Activated CD8-positive, alpha-beta memory T cell treated with anti-CD3 and anti-CD28 coated beads, Interleukin-2, amount 10 ng/mL, durations not matched to agents 7 days and 5 days (primary cell): Measurements from ENCODE around the gene MS4A4E. TPM values are rescaled to one million over a fixed set of nuclear protein-coding genes. Genes with fewer than 3 reads are reported as not detected.
A peak's percentile ranks its signal among the peaks of the same experiment; 100 is the strongest.
"Not testable (repeated sequence)": the region's sequence is repeated elsewhere in the genome, so short reads cannot be mapped to it uniquely, and the experiment has no call there.

Experiments
- ATAC-seq: fragments of 150-1000 bp; cut with Tn5 transposase; one replicate; pipeline ENCODE4 v1.10.0; 2021; ENCODE audit warnings: moderate library complexity
- CTCF ChIA-PET: fragments of 350-600 bp; sonication (Branson Sonifier 250); formaldehyde crosslinking; loops from one replicate; lab custom pipeline; 2021; ENCODE audit warnings: antibody characterized with exemption; lab: Charles Lee
- DNase-seq: peaks from one replicate; pipeline ENCODE4 v3.0.0-alpha.2; 2020
- H3K27ac Mint-ChIP-seq: one replicate; pipeline ENCODE4 v1.8.0; 2021; ENCODE audit warnings: mild to moderate bottlenecking, mixed read lengths
- H3K27me3 Mint-ChIP-seq: one replicate; pipeline ENCODE4 v1.8.0; 2021; ENCODE audit warnings: mixed read lengths
- H3K36me3 Mint-ChIP-seq: one replicate; pipeline ENCODE4 v1.8.0; 2021; ENCODE audit warnings: mild to moderate bottlenecking, mixed read lengths
- H3K4me1 Mint-ChIP-seq: one replicate; pipeline ENCODE4 v1.8.0; 2021; ENCODE audit warnings: mixed read lengths
- H3K4me3 Mint-ChIP-seq: one replicate; pipeline ENCODE4 v1.8.0; 2021; ENCODE audit warnings: mild to moderate bottlenecking, moderate library complexity, mixed read lengths
- H3K9me3 Mint-ChIP-seq: one replicate; pipeline ENCODE4 v1.8.0; 2022; ENCODE audit warnings: low read depth, mixed read lengths
- total RNA-seq, 2 experiments: library from RNA; stranded (reverse); gene quantifications; one replicate each; pipeline ENCODE4 v1.2.3, GENCODE V29; 2021

The MS4A4E gene
- total RNA-seq, 2 experiments from 2014 or later = not detected

- Mint-ChIP-seq H3K9me3 (no peaks in the 10 kb centered on the region), H3K27ac (no peak overlapping the region), H3K4me3 (no peak overlapping the region), H3K27me3 (peaks cover 12% of the 10 kb centered on the region), H3K4me1 (no peaks in the 10 kb centered on the region), H3K36me3 (no peaks in the 10 kb centered on the region)
- ATAC-seq (no peak), DNase-seq (no peak)
- CTCF ChIA-PET = no interaction called here
Observed at GRCh38 chr11:60208146-60208895, 34.6 kb downstream of the MS4A4E start.

DNA sequence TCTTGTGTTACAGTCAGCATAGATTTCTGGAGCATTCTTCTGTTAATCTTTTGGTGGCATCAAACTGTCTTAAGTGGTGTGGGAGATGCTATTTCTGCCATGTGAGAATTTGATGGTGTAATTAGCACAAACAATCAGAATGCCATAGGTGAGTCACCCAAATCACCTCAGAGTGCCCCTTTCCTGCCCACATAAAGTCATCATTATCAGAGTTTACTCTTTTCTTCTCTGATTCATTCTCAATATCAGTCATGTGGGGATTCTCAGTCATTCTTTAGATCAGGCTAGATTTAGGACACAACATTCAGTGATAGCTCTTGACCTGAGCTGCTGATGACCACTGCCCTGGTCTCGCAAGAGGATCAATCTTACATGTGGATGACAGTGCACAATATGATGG lies 36.3 kb downstream of the MS4A4E start:
- CTCF ChIA-PET = no interaction called here
- no peak for ATAC-seq
- DNase-seq = no peak
- Mint-ChIP-seq H3K27ac (no peak overlapping the region), H3K9me3 (no peaks in the 10 kb centered on the region), H3K36me3 (no peaks in the 10 kb centered on the region), H3K27me3 (peaks cover 12% of the 10 kb centered on the region), H3K4me1 (no peaks in the 10 kb centered on the region), H3K4me3 (no peak overlapping the region)

- no peaks in the 10 kb centered on the region for H3K4me1 Mint-ChIP-seq
- peaks cover 8% of the 10 kb centered on the region for H3K27me3 Mint-ChIP-seq
- no peak for ATAC-seq
- H3K4me3 Mint-ChIP-seq = no peak overlapping the region
- no peaks in the 10 kb centered on the region for H3K9me3 Mint-ChIP-seq
- no peaks in the 10 kb centered on the region for H3K36me3 Mint-ChIP-seq
- DNase-seq = no peak
- CTCF ChIA-PET = no interaction called here
- no peak overlapping the region for H3K27ac Mint-ChIP-seq
Observed at GRCh38 chr11:60204922-60205321, 38.0 kb downstream of the MS4A4E start.

DNA sequence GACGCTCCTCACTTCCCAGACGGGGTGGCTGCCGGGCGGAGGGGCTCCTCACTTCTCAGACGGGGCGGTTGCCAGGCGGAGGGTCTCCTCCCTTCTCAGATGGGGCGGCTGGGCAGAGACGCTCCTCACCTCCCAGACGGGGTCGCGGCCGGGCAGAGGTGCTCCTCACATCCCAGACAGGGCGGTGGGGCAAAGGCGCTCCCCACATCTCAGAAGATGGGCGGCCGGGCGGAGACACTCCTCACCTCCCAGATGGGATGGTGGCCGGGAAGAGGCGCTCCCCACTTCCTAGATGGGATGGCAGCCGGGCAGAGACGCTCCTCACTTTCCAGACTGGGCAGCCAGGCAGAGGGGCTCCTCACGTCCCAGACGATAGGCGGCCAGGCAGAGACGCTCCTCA lies 41.6 kb downstream of the MS4A4E start:
- H3K9me3 Mint-ChIP-seq, H3K4me1 Mint-ChIP-seq, CTCF ChIA-PET, H3K36me3 Mint-ChIP-seq, ATAC-seq, H3K4me3 Mint-ChIP-seq, H3K27me3 Mint-ChIP-seq, H3K27ac Mint-ChIP-seq, DNase-seq: not testable (repeated sequence)

DNA sequence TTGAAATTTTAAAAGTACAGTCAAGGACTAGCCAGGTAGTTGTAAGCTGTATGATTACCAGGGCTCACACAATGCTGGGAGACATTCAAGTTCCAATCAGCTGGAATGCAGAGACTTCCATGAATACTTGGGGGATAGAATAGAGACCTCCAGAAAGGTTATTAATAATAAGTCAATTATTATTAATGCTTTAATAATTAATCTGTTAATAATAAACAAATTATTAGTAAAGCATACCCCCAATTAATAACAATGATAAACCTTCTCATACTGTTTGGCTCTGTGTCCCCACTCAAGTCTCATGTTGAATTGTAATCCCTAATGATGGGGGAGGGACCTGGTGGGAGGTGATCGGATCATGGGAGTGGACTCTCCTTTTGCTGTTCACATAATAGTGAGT lies 45.5 kb downstream of the MS4A4E start:
- no peak overlapping the region for H3K4me3 Mint-ChIP-seq

DNA sequence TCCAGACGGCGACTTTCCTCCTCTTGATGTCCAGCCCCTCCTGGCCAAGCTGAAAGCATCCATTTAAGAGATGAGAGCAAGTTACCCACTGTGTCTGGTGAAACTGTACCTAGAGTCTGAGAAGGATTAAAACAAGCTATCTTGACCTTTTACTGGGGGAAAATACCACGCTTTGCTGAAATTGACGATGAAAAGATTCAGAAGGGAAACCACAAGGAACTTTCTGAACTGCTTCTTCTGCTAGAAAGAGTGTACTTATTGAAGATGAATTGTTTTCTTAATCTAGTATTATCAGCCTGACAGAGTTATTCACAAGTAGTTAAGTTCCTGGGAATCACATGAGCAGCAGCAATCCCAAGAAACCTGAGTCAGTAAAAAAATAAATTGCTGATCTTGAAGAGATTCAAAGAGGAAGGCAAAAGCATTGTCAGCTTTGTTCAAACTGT lies 47.0 kb downstream of the MS4A4E start:
- no peak for DNase-seq
- Mint-ChIP-seq H3K4me1 (peaks cover 9% of the 10 kb centered on the region), H3K4me3 (no peak overlapping the region), H3K9me3 (no peaks in the 10 kb centered on the region), H3K27me3 (peaks cover 19% of the 10 kb centered on the region), H3K36me3 (no peaks in the 10 kb centered on the region), H3K27ac (no peak overlapping the region)
- ATAC-seq = no peak
- CTCF ChIA-PET = no interaction called here

More for the DNA sequence above, 45.5 kb downstream of the MS4A4E start:
- ATAC-seq (no peak), DNase-seq (no peak)
- no peaks in the 10 kb centered on the region for H3K9me3 Mint-ChIP-seq
- CTCF ChIA-PET = no interaction called here
- H3K4me1 Mint-ChIP-seq = peaks cover 9% of the 10 kb centered on the region
- H3K27ac Mint-ChIP-seq = no peak overlapping the region
- peaks cover 19% of the 10 kb centered on the region for H3K27me3 Mint-ChIP-seq
- no peaks in the 10 kb centered on the region for H3K36me3 Mint-ChIP-seq

GRCh38 chr11:60194511-60194910 lies 48.4 kb downstream of the MS4A4E start:
- ATAC-seq (no peak), DNase-seq (no peak)
- no peak overlapping the region for H3K27ac Mint-ChIP-seq
- H3K4me3 Mint-ChIP-seq = no peak overlapping the region
- no peaks in the 10 kb centered on the region for H3K9me3 Mint-ChIP-seq
- H3K27me3 Mint-ChIP-seq = peaks cover 19% of the 10 kb centered on the region
- H3K4me1 Mint-ChIP-seq = peaks cover 9% of the 10 kb centered on the region
- no peaks in the 10 kb centered on the region for H3K36me3 Mint-ChIP-seq
- CTCF ChIA-PET = interaction anchor here (0.9 kb wide), 1 partner anchor 15 kb away, joined by 3 read pairs; no protein-coding TSS in a partner anchor

DNA sequence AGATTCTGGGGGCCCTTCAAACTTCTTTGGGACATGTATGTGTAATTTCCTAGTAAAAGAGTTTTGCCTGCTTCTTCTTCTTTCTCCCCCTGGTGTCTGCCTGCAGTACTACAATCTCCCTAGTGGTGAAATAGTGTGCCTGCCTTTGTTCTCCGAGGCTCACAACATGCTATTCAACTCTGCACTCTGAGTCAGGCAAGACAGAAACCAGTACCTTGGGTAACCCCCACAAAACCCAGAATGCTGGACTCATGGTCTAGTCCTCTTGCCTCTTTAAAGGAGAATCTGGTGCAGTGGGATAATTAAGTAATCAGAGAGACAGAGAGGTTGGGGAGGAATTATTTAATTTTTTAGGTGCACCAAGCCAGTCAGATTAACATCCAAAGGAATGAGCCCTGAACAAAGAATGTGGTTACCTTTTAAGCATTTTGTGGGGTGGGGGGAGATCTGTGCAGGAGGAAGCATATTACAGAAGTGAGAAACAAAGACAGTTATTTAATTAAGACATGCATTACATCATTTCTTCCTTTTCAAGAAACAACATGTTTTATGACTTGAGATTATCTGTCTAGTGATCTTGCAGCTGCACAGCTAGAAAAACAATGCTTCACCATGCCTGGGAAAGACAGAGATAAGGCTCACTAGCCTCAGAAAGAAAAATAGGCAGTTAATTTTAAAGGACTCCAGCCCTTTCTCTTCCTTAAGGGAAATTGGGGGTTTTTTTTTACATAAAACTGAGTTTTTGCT lies 49.1 kb downstream of the MS4A4E start:
- H3K4me3 Mint-ChIP-seq = no peak overlapping the region
- H3K9me3 Mint-ChIP-seq = no peaks in the 10 kb centered on the region
- DNase-seq = peak; percentile 71
- peaks cover 9% of the 10 kb centered on the region for H3K4me1 Mint-ChIP-seq
- H3K27me3 Mint-ChIP-seq = peaks cover 19% of the 10 kb centered on the region
- peak; percentile 71 for ATAC-seq
- no peak overlapping the region for H3K27ac Mint-ChIP-seq
- CTCF ChIA-PET = interaction anchor here (0.9 kb wide), 1 partner anchor 15 kb away, joined by 3 read pairs; no protein-coding TSS in a partner anchor
- no peaks in the 10 kb centered on the region for H3K36me3 Mint-ChIP-seq

DNA sequence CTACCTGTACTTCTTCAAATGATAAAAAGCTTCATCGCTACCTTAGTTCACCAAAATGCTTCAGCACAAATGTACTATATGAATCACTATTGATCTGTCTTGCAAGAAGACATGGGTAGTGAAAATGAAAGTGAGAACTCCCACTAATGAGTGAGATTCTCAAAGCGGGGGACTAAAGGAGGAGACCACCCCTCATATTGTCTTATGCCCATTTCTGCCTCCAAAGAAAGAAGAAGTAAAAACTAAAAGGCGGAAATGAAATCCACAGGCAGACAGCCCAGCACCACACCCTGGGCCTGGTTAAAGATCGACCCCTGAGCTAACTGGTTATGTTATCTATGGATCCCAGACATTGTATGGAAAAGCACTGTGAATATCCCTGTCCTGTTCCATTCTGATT lies 50.4 kb downstream of the MS4A4E start:
- CTCF ChIA-PET, ATAC-seq, H3K27ac Mint-ChIP-seq, DNase-seq, H3K36me3 Mint-ChIP-seq, H3K9me3 Mint-ChIP-seq, H3K4me1 Mint-ChIP-seq, H3K4me3 Mint-ChIP-seq: not testable (repeated sequence)
- peaks cover 17% of the 10 kb centered on the region for H3K27me3 Mint-ChIP-seq

- H3K9me3 Mint-ChIP-seq, H3K4me1 Mint-ChIP-seq, H3K4me3 Mint-ChIP-seq, H3K27ac Mint-ChIP-seq, DNase-seq, H3K36me3 Mint-ChIP-seq, CTCF ChIA-PET, ATAC-seq: not testable (repeated sequence)
- H3K27me3 Mint-ChIP-seq = peaks cover 12% of the 10 kb centered on the region
Observed at GRCh38 chr11:60188481-60188880, 54.5 kb downstream of the MS4A4E start.

- H3K4me1 Mint-ChIP-seq, CTCF ChIA-PET, H3K4me3 Mint-ChIP-seq, H3K9me3 Mint-ChIP-seq, DNase-seq, ATAC-seq, H3K36me3 Mint-ChIP-seq, H3K27ac Mint-ChIP-seq: not testable (repeated sequence)
- peaks cover 13% of the 10 kb centered on the region for H3K27me3 Mint-ChIP-seq
Observed at GRCh38 chr11:60186128-60186527, 56.8 kb downstream of the MS4A4E start.

GRCh38 chr11:60185512-60185827 lies 57.5 kb downstream of the MS4A4E start:
- H3K4me3 Mint-ChIP-seq, H3K4me1 Mint-ChIP-seq, H3K9me3 Mint-ChIP-seq, CTCF ChIA-PET, ATAC-seq, DNase-seq, H3K36me3 Mint-ChIP-seq, H3K27ac Mint-ChIP-seq: not testable (repeated sequence)
- H3K27me3 Mint-ChIP-seq = peaks cover 13% of the 10 kb centered on the region

GRCh38 chr11:60184824-60185511 lies 58.0 kb downstream of the MS4A4E start:
- Mint-ChIP-seq H3K4me3 (no peak overlapping the region), H3K36me3 (no peaks in the 10 kb centered on the region), H3K27me3 (peaks cover 13% of the 10 kb centered on the region), H3K27ac (no peak overlapping the region), H3K4me1 (no peaks in the 10 kb centered on the region), H3K9me3 (no peaks in the 10 kb centered on the region)
- CTCF ChIA-PET = no interaction called here
- DNase-seq (no peak), ATAC-seq (no peak)
